ENCODE results near the gene NHS.

- TF ChIP-seq, protein P1, sequence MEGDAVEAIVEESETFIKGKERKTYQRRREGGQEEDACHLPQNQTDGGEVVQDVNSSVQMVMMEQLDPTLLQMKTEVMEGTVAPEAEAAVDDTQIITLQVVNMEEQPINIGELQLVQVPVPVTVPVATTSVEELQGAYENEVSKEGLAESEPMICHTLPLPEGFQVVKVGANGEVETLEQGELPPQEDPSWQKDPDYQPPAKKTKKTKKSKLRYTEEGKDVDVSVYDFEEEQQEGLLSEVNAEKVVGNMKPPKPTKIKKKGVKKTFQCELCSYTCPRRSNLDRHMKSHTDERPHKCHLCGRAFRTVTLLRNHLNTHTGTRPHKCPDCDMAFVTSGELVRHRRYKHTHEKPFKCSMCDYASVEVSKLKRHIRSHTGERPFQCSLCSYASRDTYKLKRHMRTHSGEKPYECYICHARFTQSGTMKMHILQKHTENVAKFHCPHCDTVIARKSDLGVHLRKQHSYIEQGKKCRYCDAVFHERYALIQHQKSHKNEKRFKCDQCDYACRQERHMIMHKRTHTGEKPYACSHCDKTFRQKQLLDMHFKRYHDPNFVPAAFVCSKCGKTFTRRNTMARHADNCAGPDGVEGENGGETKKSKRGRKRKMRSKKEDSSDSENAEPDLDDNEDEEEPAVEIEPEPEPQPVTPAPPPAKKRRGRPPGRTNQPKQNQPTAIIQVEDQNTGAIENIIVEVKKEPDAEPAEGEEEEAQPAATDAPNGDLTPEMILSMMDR (IDR thresholded peaks at IDR 0.05; ENCODE audit: low read length): no peak
- no peak for TF ChIP-seq EZH2 (optimal IDR thresholded peaks at IDR 0.05; ENCODE audit: low read depth, low read length)
Observed at GRCh38 chrX:17692709-17693346, 317.8 kb downstream of the NHS start.
